ENCODE measurements around the gene HAGH.
"Not testable (repeated sequence)": the region's sequence is repeated elsewhere in the genome, so short reads cannot be mapped to it uniquely, and the experiment has no call there.

HAGH gene

GRCh38 chr16:1818204-1818872, 8.3 kb downstream of the HAGH start:
- TF ChIP-seq POLR2A (IDR thresholded peaks at IDR 0.05; ENCODE audit: low read depth, low read length) = no peak
- no peak for TF ChIP-seq POLR2AphosphoS5 (IDR thresholded peaks at IDR 0.05; ENCODE audit: low read depth, low read length)
- no peak for TF ChIP-seq TAF1 (IDR thresholded peaks at IDR 0.05; ENCODE audit: borderline replicate concordance, low read depth, low read length)
- FAIRE-seq (no peak), DNase-seq (ENCODE audit: insufficient read length) (no peak)

DNA sequence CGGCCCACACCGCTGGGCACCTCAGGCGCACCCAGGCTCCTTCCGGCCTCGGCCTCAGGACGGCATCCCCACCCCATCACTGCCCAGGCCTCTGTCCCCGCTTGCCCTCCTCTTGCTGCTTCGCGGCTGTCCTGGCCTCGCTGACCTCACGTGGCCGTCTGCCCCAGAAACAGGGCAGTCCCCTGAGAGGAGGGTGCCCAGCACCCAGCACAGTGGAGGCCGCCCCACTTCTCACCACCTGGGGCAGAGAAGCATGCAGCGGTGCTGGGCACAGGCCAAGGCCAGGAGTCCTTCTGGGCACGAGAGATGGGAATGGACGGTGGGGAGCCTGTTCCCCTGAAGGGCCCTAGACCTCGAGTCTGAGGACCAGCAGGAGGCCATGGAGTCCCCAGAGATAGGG, 8.9 kb downstream of the HAGH start:
- TF ChIP-seq TAF1 (IDR thresholded peaks at IDR 0.05; ENCODE audit: borderline replicate concordance, low read depth, low read length) (no peak), POLR2A (IDR thresholded peaks at IDR 0.05; ENCODE audit: low read depth, low read length) (no peak), POLR2AphosphoS5 (IDR thresholded peaks at IDR 0.05; ENCODE audit: low read depth, low read length) (no peak)
- FAIRE-seq (no peak), DNase-seq (ENCODE audit: insufficient read length) (no peak)

- TF ChIP-seq POLR2AphosphoS5 (IDR thresholded peaks at IDR 0.05; ENCODE audit: low read depth, low read length) (no peak), POLR2A (IDR thresholded peaks at IDR 0.05; ENCODE audit: low read depth, low read length) (no peak)
- FAIRE-seq (no peak), DNase-seq (ENCODE audit: insufficient read length) (no peak)
These were observed 9.4 kb downstream of the HAGH start for GRCh38 chr16:1817276-1817589.

DNA sequence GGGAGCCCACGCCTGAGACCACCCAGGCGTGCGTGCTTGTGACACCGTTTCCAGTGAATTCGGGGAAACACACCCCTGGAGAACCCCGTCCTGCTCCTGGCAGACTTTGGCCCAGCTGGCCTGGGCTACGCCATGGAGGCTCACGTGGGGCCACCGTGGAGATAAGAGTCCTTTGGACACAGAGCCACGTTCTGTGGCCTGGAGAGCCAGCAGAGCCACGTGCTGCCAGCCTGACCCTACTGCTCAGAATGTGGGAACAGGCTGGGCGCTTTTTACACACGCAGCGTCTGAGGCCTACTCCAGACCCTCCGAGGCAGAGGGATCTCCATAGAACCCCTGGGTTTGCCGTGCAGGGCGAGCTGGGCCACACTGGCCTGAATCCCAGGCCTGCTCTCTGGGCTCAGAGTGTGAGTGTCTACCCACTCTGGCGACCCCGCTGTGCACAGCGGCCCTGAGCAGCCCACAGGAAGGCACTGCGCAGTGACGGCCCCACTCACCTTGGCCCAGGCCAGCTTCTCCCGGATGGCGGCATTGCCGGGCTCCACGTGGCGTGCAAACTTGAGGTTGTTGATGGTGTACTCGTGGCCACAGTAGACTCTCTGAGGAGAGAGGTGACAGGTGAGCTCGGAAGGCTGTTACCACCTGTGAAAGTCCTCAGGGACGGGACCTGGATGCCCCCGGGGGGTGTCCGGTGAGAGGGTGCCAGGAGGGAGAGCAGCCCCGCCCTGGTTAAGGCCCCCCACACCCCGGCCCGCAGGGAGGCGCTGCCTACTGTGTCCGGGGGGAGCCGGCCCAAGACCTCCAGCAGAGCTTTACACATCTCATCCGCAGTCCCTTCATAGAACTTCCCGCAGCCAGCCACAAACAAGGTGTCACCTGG, 10.0 kb downstream of the HAGH start:
- no peak for DNase-seq (ENCODE audit: insufficient read length)
- no peak for FAIRE-seq
- TF ChIP-seq POLR2AphosphoS5 (IDR thresholded peaks at IDR 0.05; ENCODE audit: low read depth, low read length) (no peak), TAF1 (IDR thresholded peaks at IDR 0.05; ENCODE audit: borderline replicate concordance, low read depth, low read length) (no peak), POLR2A (IDR thresholded peaks at IDR 0.05; ENCODE audit: low read depth, low read length) (no peak)

DNA sequence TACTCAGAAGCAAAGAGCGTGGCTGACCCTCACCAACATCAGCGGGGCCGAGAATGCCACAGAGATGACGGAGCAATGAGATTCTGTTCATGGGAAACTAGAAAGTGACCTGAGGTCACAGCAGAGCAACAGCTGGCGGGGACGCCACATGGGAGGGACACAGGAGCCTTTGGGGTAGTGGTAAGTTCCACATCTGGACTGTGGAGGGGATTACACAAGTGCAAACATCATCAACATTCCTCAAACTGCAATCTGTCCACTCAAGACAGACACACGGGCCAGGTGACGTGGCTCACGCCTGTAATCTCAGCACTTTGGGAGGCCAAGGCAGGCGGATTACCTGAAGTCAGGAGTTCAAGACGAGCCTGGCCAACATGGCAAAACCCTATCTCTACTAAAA, 11.2 kb downstream of the HAGH start:
- DNase-seq (ENCODE audit: insufficient read length) (no peak), FAIRE-seq (no peak)
- TF ChIP-seq POLR2AphosphoS5 (IDR thresholded peaks at IDR 0.05; ENCODE audit: low read depth, low read length) (no peak), TAF1 (IDR thresholded peaks at IDR 0.05; ENCODE audit: borderline replicate concordance, low read depth, low read length) (no peak), POLR2A (IDR thresholded peaks at IDR 0.05; ENCODE audit: low read depth, low read length) (no peak)

GRCh38 chr16:1812732-1813163, 13.9 kb downstream of the HAGH start:
- no peak for TF ChIP-seq POLR2A (IDR thresholded peaks at IDR 0.05; ENCODE audit: low read depth, low read length)
- no peak for TF ChIP-seq POLR2AphosphoS5 (IDR thresholded peaks at IDR 0.05; ENCODE audit: low read depth, low read length)
- TF ChIP-seq TAF1 (IDR thresholded peaks at IDR 0.05; ENCODE audit: borderline replicate concordance, low read depth, low read length) = no peak
- no peak for DNase-seq (ENCODE audit: insufficient read length)
- no peak for FAIRE-seq

- no peak for FAIRE-seq
These were observed 16.1 kb downstream of the HAGH start for GRCh38 chr16:1810536-1810935.

DNA sequence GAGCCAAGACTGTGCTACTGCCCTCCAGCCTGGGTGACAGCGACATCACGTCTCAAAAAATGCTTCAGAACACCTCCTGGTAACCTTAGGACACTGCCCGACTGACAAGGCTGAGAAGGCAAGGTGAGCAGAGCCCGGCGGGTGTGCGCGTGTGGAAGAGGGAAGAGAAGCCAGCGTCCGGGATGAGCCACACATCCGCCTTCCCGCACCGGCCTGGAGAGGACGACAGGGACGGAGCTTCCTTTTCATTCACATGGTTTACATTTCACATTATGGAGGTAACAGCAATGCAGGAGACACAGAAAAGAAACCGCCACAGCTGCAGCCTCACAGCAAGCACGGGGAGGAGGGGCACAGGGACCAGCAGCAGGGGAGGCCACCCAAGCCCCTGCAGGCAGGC, 16.5 kb downstream of the HAGH start:
- DNase-seq (ENCODE audit: insufficient read length) (no peak), FAIRE-seq (no peak)
- TF ChIP-seq TAF1 (IDR thresholded peaks at IDR 0.05; ENCODE audit: borderline replicate concordance, low read depth, low read length) (no peak), POLR2AphosphoS5 (IDR thresholded peaks at IDR 0.05; ENCODE audit: low read depth, low read length) (no peak), POLR2A (IDR thresholded peaks at IDR 0.05; ENCODE audit: low read depth, low read length) (no peak)

More at GRCh38 chr16:1810536-1810935, 16.1 kb downstream of the HAGH start:
- no peak for DNase-seq (ENCODE audit: insufficient read length)
- TF ChIP-seq POLR2A (IDR thresholded peaks at IDR 0.05; ENCODE audit: low read depth, low read length) (no peak), POLR2AphosphoS5 (IDR thresholded peaks at IDR 0.05; ENCODE audit: low read depth, low read length) (no peak), TAF1 (IDR thresholded peaks at IDR 0.05; ENCODE audit: borderline replicate concordance, low read depth, low read length) (no peak)

- FAIRE-seq (no peak), DNase-seq (ENCODE audit: insufficient read length) (no peak)
- TF ChIP-seq POLR2AphosphoS5 (IDR thresholded peaks at IDR 0.05; ENCODE audit: low read depth, low read length) (no peak), POLR2A (IDR thresholded peaks at IDR 0.05; ENCODE audit: low read depth, low read length) (no peak), TAF1 (IDR thresholded peaks at IDR 0.05; ENCODE audit: borderline replicate concordance, low read depth, low read length) (no peak)
These were observed 17.3 kb downstream of the HAGH start for GRCh38 chr16:1809281-1809801.

DNA sequence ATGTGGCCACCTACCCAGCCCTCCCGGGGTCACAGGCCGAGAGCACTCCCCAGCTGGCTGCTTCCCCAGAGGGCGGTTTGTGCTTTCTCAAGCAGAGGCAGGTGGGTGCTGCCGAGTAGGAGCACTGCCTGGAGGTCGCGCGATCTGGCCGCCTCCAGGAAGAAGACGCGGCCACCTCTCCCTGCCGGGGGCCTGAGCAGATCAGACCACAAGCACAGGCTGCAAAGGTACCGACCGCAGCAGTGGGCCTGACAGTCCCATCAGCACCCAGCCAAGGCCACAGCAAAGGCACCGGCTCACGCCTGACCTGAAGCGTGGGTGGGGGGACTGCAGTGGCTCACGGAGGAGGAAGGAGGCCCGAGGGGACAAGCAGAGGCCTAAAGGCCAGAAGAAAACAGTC, 17.9 kb downstream of the HAGH start:
- no peak for FAIRE-seq
- DNase-seq (ENCODE audit: insufficient read length) = no peak
- TF ChIP-seq TAF1 (IDR thresholded peaks at IDR 0.05; ENCODE audit: borderline replicate concordance, low read depth, low read length) = no peak
- no peak for TF ChIP-seq POLR2AphosphoS5 (IDR thresholded peaks at IDR 0.05; ENCODE audit: low read depth, low read length)
- TF ChIP-seq POLR2A (IDR thresholded peaks at IDR 0.05; ENCODE audit: low read depth, low read length) = no peak

- TF ChIP-seq POLR2AphosphoS5 (IDR thresholded peaks at IDR 0.05; ENCODE audit: low read depth, low read length) (no peak), POLR2A (IDR thresholded peaks at IDR 0.05; ENCODE audit: low read depth, low read length) (no peak), TAF1 (IDR thresholded peaks at IDR 0.05; ENCODE audit: borderline replicate concordance, low read depth, low read length) (no peak)
- no peak for DNase-seq (ENCODE audit: insufficient read length)
- FAIRE-seq = no peak
These were observed 19.0 kb downstream of the HAGH start for GRCh38 chr16:1807626-1808025.

GRCh38 chr16:1800701-1801100, 25.9 kb downstream of the HAGH start:
- TF ChIP-seq TAF1 (IDR thresholded peaks at IDR 0.05; ENCODE audit: borderline replicate concordance, low read depth, low read length) = no peak
- no peak for TF ChIP-seq POLR2A (IDR thresholded peaks at IDR 0.05; ENCODE audit: low read depth, low read length)
- no peak for TF ChIP-seq POLR2AphosphoS5 (IDR thresholded peaks at IDR 0.05; ENCODE audit: low read depth, low read length)
- DNase-seq (ENCODE audit: insufficient read length) (no peak), FAIRE-seq (no peak)

- FAIRE-seq; DNase-seq (ENCODE audit: insufficient read length): not testable (repeated sequence)
These were observed 27.4 kb downstream of the HAGH start for GRCh38 chr16:1799263-1799662.
